ENCODE measurements around the gene ARHGAP6. TPM values are rescaled to one million over a fixed set of nuclear protein-coding genes. Genes with fewer than 3 reads are reported as not detected.

Gene ARHGAP6
- total and polyA plus RNA-seq, 8 donors, result 2.2 to 26.4 (median 8.7) TPM

GRCh38 chrX:11395859-11396258 lies 269.9 kb downstream of the ARHGAP6 start:
- no peak for DNase-seq
- H3K27ac ChIP-seq, result no peak overlapping the region
- H3K36me3 ChIP-seq, result no peaks in the 10 kb centered on the region
- H3K4me1 ChIP-seq, result no peaks in the 10 kb centered on the region
- H3K9me3 ChIP-seq, result no peaks in the 10 kb centered on the region
- H3K4me3 ChIP-seq, result no peak overlapping the region
- H3K27me3 ChIP-seq, result peaks cover 0 to 3% (median 0%) of the 10 kb centered on the region in 3 donors
- TF ChIP-seq CTCF (IDR thresholded peaks at IDR 0.05), result no peak
- no peak for TF ChIP-seq EP300 (IDR thresholded peaks at IDR 0.05)
- no peak for TF ChIP-seq POLR2AphosphoS5 (IDR thresholded peaks at IDR 0.05)
- TF ChIP-seq POLR2A (IDR thresholded peaks at IDR 0.05), result no peak
- WGBS, 5 donors, result 22 to 50% (median 43%) methylated on average over 1 of the region's 1 CpG
- intact Hi-C loops (cut with DNase I; ENCODE audit: low total_unique reads), result no loop called here

- 74 to 96% (median 89%) methylated on average over 2 of the region's 2 CpGs for WGBS, 5 donors
- intact Hi-C loops (cut with DNase I; ENCODE audit: low total_unique reads), result no loop called here
- H3K27me3 ChIP-seq, result peaks cover 0 to 3% (median 0%) of the 10 kb centered on the region in 3 donors
- DNase-seq, result no peak
- H3K36me3 ChIP-seq, result no peaks in the 10 kb centered on the region
- H3K9me3 ChIP-seq, result no peaks in the 10 kb centered on the region
- H3K4me1 ChIP-seq, result no peaks in the 10 kb centered on the region
- TF ChIP-seq CTCF (IDR thresholded peaks at IDR 0.05) (no peak), POLR2AphosphoS5 (IDR thresholded peaks at IDR 0.05) (no peak), POLR2A (IDR thresholded peaks at IDR 0.05) (no peak), EP300 (IDR thresholded peaks at IDR 0.05) (no peak)
- H3K4me3 ChIP-seq, result no peak overlapping the region
- H3K27ac ChIP-seq, result no peak overlapping the region
Observed at GRCh38 chrX:11393949-11394654, 271.6 kb downstream of the ARHGAP6 start.

GRCh38 chrX:11386812-11387211 lies 278.9 kb downstream of the ARHGAP6 start:
- Histone ChIP-seq H3K4me1 (peaks cover 0 to 21% (median 7%) of the 10 kb centered on the region in 4 donors), H3K36me3 (no peaks in the 10 kb centered on the region), H3K27me3 (no peaks in the 10 kb centered on the region), H3K9me3 (no peaks in the 10 kb centered on the region), H3K4me3 (no peak overlapping the region), H3K27ac (peak overlapping the region in 3 of 5 donors; percentile 35 to 70 (median 52))
- DNase-seq, result no peak
- TF ChIP-seq POLR2A (IDR thresholded peaks at IDR 0.05) (no peak), EP300 (IDR thresholded peaks at IDR 0.05) (no peak), POLR2AphosphoS5 (IDR thresholded peaks at IDR 0.05) (no peak), CTCF (IDR thresholded peaks at IDR 0.05) (no peak)
- 34 to 55% (median 45%) methylated on average over 3 of the region's 3 CpGs for WGBS, 5 donors
- intact Hi-C loops (cut with DNase I; ENCODE audit: low total_unique reads), result no loop called here

- peak in 1 of 2 donors; percentile 49 for DNase-seq
- WGBS, 5 donors, result 16 to 32% (median 27%) methylated on average over 5 of the region's 5 CpGs
- intact Hi-C loops (cut with DNase I; ENCODE audit: low total_unique reads), result no loop called here
- H3K27ac ChIP-seq, result peak overlapping the region in 4 of 5 donors; percentile 35 to 70 (median 46)
- TF ChIP-seq CTCF (IDR thresholded peaks at IDR 0.05) (no peak), POLR2AphosphoS5 (IDR thresholded peaks at IDR 0.05) (no peak), EP300 (IDR thresholded peaks at IDR 0.05) (no peak), POLR2A (IDR thresholded peaks at IDR 0.05) (no peak)
- no peaks in the 10 kb centered on the region for H3K27me3 ChIP-seq
- no peaks in the 10 kb centered on the region for H3K36me3 ChIP-seq
- peaks cover 0 to 21% (median 9%) of the 10 kb centered on the region in 4 donors for H3K4me1 ChIP-seq
- no peaks in the 10 kb centered on the region for H3K9me3 ChIP-seq
- H3K4me3 ChIP-seq, result no peak overlapping the region
Observed at GRCh38 chrX:11386001-11386523, 279.7 kb downstream of the ARHGAP6 start.
